NB4 (cell line): ENCODE data around the gene CRIP2.

Source experiments
- MYC ChIP-seq: IDR thresholded peaks from 2 replicates; pipeline ENCODE4 v1.6.1; 2011; ENCODE audit warnings: low read depth, low read length
- POLR2A ChIP-seq: IDR thresholded peaks from 2 replicates; pipeline ENCODE4 v1.6.1; 2011; ENCODE audit warnings: mild to moderate bottlenecking; ENCODE audit not compliant: insufficient read length; ENCODE audit errors: extremely low read depth
- TF ChIP-seq, protein P1 (sequence below): IDR thresholded peaks from one replicate; pipeline ENCODE4 v1.5.1; 2012; ENCODE audit warnings: low read depth, low read length
- TF ChIP-seq, protein P2 (sequence below): IDR thresholded peaks from 2 replicates; pipeline ENCODE4 v1.6.1; 2011; ENCODE audit warnings: low read depth, low read length

- TF ChIP-seq, protein P1, sequence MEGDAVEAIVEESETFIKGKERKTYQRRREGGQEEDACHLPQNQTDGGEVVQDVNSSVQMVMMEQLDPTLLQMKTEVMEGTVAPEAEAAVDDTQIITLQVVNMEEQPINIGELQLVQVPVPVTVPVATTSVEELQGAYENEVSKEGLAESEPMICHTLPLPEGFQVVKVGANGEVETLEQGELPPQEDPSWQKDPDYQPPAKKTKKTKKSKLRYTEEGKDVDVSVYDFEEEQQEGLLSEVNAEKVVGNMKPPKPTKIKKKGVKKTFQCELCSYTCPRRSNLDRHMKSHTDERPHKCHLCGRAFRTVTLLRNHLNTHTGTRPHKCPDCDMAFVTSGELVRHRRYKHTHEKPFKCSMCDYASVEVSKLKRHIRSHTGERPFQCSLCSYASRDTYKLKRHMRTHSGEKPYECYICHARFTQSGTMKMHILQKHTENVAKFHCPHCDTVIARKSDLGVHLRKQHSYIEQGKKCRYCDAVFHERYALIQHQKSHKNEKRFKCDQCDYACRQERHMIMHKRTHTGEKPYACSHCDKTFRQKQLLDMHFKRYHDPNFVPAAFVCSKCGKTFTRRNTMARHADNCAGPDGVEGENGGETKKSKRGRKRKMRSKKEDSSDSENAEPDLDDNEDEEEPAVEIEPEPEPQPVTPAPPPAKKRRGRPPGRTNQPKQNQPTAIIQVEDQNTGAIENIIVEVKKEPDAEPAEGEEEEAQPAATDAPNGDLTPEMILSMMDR = no peak
- no peak for TF ChIP-seq POLR2A
- TF ChIP-seq MYC = no peak
- TF ChIP-seq, protein P2, sequence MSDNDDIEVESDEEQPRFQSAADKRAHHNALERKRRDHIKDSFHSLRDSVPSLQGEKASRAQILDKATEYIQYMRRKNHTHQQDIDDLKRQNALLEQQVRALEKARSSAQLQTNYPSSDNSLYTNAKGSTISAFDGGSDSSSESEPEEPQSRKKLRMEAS = no peak
These were observed 10.1 kb upstream of the CRIP2 start for GRCh38 chr14:105464501-105464900.
